VCaP (cell line): Measurements from ENCODE around the gene SAXO2.
"Not testable (repeated sequence)": the region's sequence is repeated elsewhere in the genome, so short reads cannot be mapped to it uniquely, and the experiment has no call there.

Experiments used
- H3K27ac ChIP-seq: fragments of 450-650 bp; 2 replicates; pipeline ENCODE4 v1.5.1; 2017
- TF ChIP-seq, protein P1 (sequence below): fragments of 450-650 bp; conservative IDR thresholded peaks from 2 replicates; pipeline ENCODE4 v1.5.1; 2017; ENCODE audit warnings: mild to moderate bottlenecking, moderate library complexity

SAXO2 gene

DNA sequence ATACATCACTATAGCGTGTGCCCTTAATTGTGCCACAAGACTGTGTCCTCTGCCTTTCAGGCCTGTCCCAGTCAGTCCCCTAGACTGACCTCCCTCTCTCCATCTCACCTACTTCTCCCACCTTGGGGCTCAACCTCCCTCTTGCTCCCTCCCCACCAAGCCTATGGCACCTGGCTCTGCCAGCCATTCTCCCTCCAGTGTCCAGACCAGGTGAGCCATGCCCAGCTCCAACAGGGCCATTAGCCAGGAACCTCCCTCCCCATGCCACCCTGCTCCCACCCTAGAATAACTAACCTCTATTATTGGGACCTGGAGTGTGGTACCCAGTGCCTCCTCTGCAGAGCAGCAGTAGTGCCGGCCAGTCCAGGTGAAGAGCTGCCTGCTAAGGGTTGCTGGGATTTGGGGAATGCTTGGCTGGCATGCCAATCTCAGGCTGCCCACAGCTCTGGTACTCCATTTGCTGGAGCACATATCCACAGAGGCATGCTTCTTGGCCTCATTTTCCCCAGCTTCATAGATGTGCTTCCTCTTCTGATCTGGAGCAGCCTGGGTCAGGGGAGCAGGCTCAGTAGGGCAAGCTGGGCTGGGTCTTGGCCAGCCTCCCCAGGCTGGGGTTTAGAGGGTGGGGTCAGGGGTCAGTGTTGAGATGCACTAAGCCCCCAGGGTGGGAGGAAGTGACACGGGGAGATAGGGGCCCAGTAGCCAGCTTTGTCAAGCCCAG lies 38.8 kb downstream of the SAXO2 start:
- TF ChIP-seq, protein P1, sequence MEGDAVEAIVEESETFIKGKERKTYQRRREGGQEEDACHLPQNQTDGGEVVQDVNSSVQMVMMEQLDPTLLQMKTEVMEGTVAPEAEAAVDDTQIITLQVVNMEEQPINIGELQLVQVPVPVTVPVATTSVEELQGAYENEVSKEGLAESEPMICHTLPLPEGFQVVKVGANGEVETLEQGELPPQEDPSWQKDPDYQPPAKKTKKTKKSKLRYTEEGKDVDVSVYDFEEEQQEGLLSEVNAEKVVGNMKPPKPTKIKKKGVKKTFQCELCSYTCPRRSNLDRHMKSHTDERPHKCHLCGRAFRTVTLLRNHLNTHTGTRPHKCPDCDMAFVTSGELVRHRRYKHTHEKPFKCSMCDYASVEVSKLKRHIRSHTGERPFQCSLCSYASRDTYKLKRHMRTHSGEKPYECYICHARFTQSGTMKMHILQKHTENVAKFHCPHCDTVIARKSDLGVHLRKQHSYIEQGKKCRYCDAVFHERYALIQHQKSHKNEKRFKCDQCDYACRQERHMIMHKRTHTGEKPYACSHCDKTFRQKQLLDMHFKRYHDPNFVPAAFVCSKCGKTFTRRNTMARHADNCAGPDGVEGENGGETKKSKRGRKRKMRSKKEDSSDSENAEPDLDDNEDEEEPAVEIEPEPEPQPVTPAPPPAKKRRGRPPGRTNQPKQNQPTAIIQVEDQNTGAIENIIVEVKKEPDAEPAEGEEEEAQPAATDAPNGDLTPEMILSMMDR: no peak
- no peak overlapping the region for H3K27ac ChIP-seq

DNA sequence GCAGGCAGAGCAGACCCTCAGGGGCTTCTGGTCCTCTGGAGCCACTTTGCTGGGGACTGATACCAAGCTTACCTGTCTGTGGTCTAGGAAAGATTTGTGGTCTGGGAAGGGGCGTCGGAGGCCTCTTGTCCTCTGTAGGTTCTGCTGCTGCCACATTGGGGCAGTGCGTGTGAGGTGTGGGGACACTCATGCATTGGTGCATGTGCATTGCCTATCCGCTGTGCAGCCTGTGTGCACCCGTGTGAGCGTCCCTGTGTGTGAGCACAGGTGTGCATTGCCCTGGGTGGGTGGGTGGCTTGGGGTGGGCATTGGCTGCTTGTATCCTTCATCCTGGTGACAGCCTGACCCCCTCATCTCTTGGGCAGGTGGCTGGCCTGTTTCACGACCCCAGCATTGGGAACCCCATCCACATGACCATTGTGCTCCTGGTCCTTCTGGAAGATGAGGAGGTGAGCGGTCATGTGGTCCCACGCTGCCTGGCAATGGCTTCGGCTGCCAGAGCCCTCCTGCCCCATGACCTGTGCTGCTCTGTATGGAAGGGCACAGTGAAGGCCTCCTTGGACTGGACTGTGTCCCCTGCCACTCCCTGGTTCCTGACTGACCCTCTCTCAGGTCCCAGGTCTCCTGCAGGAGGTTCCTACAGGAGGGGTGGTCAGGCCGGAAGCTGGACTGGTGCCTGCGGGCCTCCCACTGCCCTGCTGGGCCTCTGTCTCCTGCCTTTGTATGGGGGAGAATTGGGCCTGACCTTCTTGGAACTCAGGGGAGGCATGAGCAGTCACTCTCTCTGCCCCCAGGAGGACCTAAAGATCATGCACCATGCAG lies 41.5 kb downstream of the SAXO2 start:
- TF ChIP-seq, protein P1: no peak
- peak overlapping the region; percentile 33 for H3K27ac ChIP-seq

DNA sequence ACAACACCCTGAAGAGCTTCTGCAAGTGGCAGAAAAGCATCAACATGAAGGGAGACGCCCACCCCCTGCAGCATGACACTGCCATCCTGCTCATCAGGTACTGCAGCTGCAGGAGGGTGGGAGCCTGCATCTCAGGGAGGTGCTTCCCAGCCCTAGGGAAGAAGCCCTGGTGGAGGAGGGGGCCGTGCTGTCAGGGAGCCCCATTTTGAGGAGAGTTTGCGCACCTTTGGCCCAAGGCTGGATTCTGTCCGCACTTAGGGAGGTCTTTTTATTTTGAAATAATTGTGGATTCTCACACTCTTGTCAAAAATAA lies 42.1 kb downstream of the SAXO2 start:
- TF ChIP-seq, protein P1: no peak
- H3K27ac ChIP-seq: peak overlapping the region; percentile 33

DNA sequence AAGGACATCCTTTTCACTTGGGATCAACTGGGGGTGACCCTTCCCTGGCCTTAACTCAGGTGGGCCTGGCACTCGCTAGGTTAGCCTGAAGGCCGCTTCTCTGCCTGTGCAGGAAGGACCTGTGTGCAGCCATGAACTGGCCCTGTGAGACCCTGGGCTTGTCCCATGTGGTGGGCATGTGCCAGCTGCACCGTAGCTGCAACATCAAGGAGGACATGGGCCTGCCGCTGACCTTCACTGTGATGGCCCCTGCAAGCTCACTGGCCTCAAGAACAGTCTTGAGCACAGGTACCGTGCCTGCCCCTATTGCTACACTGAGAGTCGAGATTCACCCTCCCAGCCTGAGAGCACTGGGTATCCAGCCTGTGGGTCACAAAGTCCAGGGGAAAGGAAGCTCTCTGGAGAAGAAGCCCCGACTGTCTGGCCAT lies 43.0 kb downstream of the SAXO2 start:
- peak overlapping the region; percentile 33 for H3K27ac ChIP-seq
- TF ChIP-seq, protein P1: no peak

DNA sequence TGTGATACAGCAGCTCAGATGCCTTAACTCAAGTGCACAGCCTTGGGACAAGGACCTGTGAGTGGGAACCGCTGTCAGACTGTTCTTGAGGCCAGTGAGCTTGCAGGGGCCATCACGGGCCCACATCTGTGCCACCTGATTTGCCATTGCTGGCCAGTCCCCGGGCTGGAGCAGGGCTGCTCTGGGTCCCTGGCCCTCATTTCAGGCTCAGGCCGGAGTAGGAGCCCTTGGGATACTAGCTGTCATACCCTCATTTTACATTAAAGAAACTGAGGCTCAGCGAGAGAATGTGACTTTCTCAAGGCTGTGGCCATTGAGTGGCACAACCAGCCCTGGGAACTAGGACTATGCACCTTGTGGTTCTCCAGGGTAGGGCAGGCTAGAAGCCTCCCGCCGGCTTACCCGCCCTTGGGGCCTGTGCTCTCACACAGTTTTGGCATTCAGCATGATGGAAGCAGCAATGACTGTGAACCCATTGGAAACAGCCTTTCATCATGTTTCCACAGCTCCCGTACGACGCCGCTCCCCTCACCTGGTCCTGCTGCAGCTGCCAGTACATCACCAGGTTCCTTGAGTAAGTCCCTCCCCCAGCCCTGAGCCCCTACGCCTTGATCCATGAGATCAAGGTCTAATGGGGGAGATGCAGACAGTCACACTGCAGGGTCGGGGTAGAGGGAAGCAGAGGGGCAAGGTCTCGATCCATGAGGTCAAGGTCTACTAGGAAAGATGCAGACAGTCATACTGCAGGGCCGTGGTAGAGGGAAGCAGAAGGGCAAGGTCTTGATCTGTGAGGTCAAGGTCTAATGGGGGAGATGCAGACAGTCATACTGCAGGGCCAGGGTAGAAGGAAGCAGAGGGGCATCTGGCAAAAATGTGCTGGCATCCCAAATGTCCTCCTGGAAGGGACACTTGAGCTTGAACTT lies 44.4 kb downstream of the SAXO2 start:
- TF ChIP-seq, protein P1: no peak
- no peak overlapping the region for H3K27ac ChIP-seq

- no peak overlapping the region for H3K27ac ChIP-seq
- TF ChIP-seq, protein P1: no peak
Observed at GRCh38 chr15:82307714-82308081, 45.1 kb downstream of the SAXO2 start.

- TF ChIP-seq, protein P1: no peak
Observed at GRCh38 chr15:82309802-82310201, 47.2 kb downstream of the SAXO2 start.

GRCh38 chr15:82311321-82311720 lies 48.7 kb downstream of the SAXO2 start:
- not testable (repeated sequence) for H3K27ac ChIP-seq

More at GRCh38 chr15:82309802-82310201, 47.2 kb downstream of the SAXO2 start:
- H3K27ac ChIP-seq: no peak overlapping the region
